Psoas muscle (tissue), 8 donors: ENCODE results near the gene CAPSL. TPM values are rescaled to one million over a fixed set of nuclear protein-coding genes. Genes with fewer than 3 reads are reported as not detected.
"Not testable (repeated sequence)": the region's sequence is repeated elsewhere in the genome, so short reads cannot be mapped to it uniquely, and the experiment has no call there.

ENCODE experiments used
- ATAC-seq, 4 donors: fragments of 200-7000 bp; cut with Tn5 transposase; one replicate each; pipeline ENCODE4 v1.9.1; 2020; ENCODE audit warnings: moderate library complexity in 3 of 4, mild to moderate bottlenecking in 2 of 4
- DNase-seq, 2 donors: peaks; one replicate each; pipeline ENCODE4 v3.0.0-alpha.2; 2020
- H3K27ac ChIP-seq: fragments of 200-600 bp; one replicate; pipeline ENCODE4 v1.8.0; 2022
- H3K27me3 ChIP-seq, 3 donors: fragments of 200-600 bp in 1 of 3; one replicate each; pipeline versions ENCODE4 v1.6.1 to v1.8.0; 2013 to 2022; ENCODE audit warnings: low read length in 2 of 3, mild to moderate bottlenecking in 2 of 3, moderate library complexity in 1 of 3; ENCODE audit not compliant: insufficient read depth in 3 of 3
- H3K36me3 ChIP-seq, 2 donors: fragments of 200-600 bp in 1 of 2; one replicate each; pipeline versions ENCODE4 v1.6.1 to v1.8.0; 2013 to 2022; ENCODE audit warnings: low read depth in 1 of 2, mild to moderate bottlenecking in 1 of 2, moderate library complexity in 1 of 2; ENCODE audit not compliant: insufficient read depth in 1 of 2
- H3K4me1 ChIP-seq: fragments of 200-600 bp; one replicate; pipeline ENCODE4 v1.8.0; 2022
- H3K4me3 ChIP-seq: fragments of 200-600 bp; one replicate; pipeline ENCODE4 v1.8.0; 2022; ENCODE audit warnings: mild to moderate bottlenecking
- H3K9me3 ChIP-seq: fragments of 200-600 bp; one replicate; pipeline ENCODE4 v1.8.0; 2022
- WGBS, 3 donors: extraction: QIAGEN DNeasy Blood & Tissue Kit; methylation state at CpG; one replicate each; pipeline versions ENCODE4 v1.1.6 to v1.1.7; 2013; 5-methylcytosine and 5-hydroxymethylcytosine counted together
- intact Hi-C, 2 donors: fragments of 100-400 bp; cut with DNase I; formaldehyde crosslinking; loops; one replicate each; pipeline versions ENCODE4 v1.11.0 to v1.14.2; 2022
- polyA plus RNA-seq, 3 donors: library from polyadenylated mRNA; stranded (reverse); fragments of 200-250 nt; gene quantifications; one replicate each; pipeline ENCODE4 v1.2.3, GENCODE V29; 2013
- total RNA-seq, 4 donors: library from RNA; stranded (reverse); fragmentation: NEBNext Ultra II Directional in 2 of 4; extraction: Animal tissue kit (Norgen Biotek cat#: 25700) in 2 of 4; gene quantifications; one replicate each; pipeline versions ENCODE4 v1.2.1 to v1.2.4, GENCODE V29; 2021 to 2023
- TF ChIP-seq, protein P1 (sequence below): fragments of 200-600 bp; IDR thresholded peaks from one replicate; pipeline ENCODE4 v1.8.0; 2022; ENCODE audit warnings: antibody characterized with exemption
- donor health status: healthy with polysubstance abuse.
- donor health status: DM: no; HTN: no; CAD: no; lungs with moderate emphysema.
- donor health status: Bipolar disorder and iron deficiency.
- donor health status: healthy.
- donor health status: DM: yes; HTN: yes; CAD: no.
- donor health status: DM: no; HTN: no; CAD: no.
- donor health status: DM: no; HTN: no; CAD: no.
- donor health status: DM: yes; HTN: yes; CAD: no.

Gene CAPSL
- total and polyA plus RNA-seq, 7 donors = not detected

DNA sequence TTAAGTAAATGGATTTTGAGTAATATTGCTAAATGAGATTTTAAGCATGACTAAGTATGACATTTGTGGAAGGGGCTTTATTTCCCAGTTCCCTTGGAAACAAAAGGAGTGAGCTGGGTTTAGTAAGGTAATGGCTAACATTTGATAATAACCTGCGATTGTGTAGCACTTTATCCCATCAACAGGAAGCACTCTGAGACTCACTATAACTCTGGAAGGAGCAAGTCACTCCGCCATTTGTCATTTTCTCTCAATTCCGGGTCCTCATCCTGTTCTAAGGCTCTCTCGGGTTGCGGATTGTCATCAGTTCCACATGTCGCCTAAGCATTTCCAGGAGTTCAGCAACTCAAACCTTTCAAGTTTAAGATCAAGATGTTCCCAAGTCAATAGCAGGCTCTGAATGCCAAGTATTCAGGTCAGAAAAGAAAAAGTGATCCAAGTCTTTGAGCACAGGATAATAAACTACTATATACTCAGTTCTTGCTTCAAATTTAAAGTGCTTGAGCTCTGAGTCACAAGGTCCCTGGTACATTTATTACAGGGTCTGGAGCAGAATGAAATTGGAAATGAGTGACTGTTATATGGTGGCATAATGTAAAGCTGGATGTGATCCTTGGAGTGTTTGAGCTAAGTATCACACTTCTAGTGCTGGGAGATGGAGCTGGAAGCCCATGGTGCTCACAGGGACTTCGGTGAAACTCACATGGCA, 39.3 kb downstream of the CAPSL start:
- Histone ChIP-seq H3K4me1 (no peaks in the 10 kb centered on the region), H3K27me3 (no peaks in the 10 kb centered on the region), H3K27ac (no peak overlapping the region), H3K9me3 (no peaks in the 10 kb centered on the region), H3K36me3 (no peaks in the 10 kb centered on the region), H3K4me3 (no peak overlapping the region)
- 74 to 86% (median 78%) methylated on average over 7 of the region's 7 CpGs for WGBS, 3 donors
- DNase-seq (no peak), ATAC-seq (no peak)
- intact Hi-C loops = no loop called here
- TF ChIP-seq, protein P1, sequence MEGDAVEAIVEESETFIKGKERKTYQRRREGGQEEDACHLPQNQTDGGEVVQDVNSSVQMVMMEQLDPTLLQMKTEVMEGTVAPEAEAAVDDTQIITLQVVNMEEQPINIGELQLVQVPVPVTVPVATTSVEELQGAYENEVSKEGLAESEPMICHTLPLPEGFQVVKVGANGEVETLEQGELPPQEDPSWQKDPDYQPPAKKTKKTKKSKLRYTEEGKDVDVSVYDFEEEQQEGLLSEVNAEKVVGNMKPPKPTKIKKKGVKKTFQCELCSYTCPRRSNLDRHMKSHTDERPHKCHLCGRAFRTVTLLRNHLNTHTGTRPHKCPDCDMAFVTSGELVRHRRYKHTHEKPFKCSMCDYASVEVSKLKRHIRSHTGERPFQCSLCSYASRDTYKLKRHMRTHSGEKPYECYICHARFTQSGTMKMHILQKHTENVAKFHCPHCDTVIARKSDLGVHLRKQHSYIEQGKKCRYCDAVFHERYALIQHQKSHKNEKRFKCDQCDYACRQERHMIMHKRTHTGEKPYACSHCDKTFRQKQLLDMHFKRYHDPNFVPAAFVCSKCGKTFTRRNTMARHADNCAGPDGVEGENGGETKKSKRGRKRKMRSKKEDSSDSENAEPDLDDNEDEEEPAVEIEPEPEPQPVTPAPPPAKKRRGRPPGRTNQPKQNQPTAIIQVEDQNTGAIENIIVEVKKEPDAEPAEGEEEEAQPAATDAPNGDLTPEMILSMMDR = no peak

DNA sequence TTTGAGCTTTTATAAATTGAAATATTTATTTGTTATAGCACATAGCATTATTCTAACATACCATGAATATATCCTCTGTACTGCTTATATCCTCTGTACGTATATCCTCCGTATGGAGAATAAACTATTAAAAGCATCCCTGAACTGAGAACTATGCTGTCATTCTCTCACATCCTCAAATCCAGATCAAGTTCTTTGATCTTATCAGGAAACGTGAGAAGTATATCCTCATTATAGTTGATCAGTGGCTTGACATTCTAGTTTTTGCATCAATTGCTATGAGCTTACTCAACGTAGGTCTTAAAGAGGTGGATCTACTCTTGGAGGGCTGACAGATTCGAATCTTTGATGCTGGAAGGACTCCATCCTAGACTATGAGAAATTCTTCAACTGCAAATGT, 44.3 kb downstream of the CAPSL start:
- H3K9me3 ChIP-seq = no peaks in the 10 kb centered on the region
- no peak overlapping the region for H3K27ac ChIP-seq
- 78 to 83% (median 80%) methylated on average over 5 of the region's 5 CpGs for WGBS, 3 donors
- H3K36me3 ChIP-seq = no peaks in the 10 kb centered on the region
- DNase-seq (no peak), ATAC-seq (no peak)
- TF ChIP-seq, protein P1 = no peak
- H3K27me3 ChIP-seq = no peaks in the 10 kb centered on the region
- intact Hi-C loops = no loop called here
- H3K4me1 ChIP-seq = no peaks in the 10 kb centered on the region
- H3K4me3 ChIP-seq = no peak overlapping the region

DNA sequence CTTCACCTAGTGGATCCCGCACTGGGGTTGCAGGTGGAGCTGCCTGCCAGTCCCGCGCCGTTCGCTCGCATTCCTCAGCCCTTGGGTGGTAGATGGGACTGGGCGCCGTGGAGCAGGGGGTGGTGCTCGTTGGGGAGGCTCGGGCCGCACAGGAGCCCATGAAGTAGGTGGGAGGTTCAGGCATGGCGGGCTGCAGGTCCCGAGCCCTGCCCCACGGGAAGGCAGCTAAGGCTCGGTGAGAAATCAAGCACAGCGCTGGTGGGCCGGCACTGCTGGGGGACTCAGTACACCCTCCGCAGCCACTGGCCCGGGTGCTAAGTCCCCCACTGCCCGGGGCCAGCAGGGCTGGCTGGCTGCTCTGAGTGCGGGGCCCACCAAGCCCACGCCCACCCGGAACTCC, 45.6 kb downstream of the CAPSL start:
- 93 to 99% (median 95%) methylated on average over 15 to 23 of the region's 23 CpGs for WGBS, 3 donors
- H3K9me3 ChIP-seq, H3K4me1 ChIP-seq, DNase-seq, ATAC-seq, H3K36me3 ChIP-seq, H3K27me3 ChIP-seq, H3K4me3 ChIP-seq, H3K27ac ChIP-seq, intact Hi-C loops: not testable (repeated sequence)

DNA sequence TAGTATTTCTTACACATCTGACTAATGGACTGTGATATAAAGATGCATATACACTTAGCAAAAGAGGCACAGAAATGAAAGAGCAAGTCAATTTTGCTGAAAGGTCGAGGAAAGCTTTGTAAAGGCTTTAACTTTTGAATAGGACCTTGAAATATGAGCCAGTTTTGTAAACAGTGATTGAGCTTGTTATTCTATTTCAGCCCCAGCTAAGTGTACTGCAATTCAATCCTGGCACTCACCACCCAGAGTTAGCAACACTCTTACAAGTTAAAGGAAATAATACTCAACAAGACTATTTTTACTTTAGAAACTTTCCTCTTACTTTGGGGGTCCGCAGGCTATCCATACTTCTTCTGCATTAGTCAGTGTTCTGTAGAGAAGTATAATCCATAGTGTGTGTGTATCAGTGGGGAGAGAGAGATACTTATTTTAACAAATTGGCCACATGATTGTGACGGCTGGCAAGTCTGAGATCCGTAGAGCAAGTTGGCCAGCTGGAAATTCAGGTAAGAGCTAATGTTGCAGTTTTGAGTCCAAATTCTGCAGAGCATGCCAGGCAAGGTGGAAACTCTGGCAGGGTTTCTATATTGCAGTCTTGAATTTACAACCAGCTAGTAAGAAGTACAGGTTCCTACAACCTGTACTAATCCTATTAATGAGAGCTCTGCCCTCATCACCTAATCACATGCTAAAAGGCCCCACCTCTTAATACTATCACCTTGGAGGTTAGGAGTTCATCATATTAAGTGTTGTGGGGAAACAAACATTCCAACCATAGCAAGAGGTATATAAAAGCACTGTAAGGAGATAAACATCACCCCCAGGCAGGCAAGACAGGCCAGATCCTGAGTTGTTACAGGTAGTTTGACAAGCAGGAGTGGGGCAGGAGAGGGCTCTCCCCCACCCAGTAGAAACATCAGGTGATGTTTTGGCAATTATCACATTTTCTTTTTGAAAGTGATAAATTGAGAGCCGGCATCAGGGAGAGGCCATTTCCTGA, 48.1 kb downstream of the CAPSL start:
- DNase-seq (no peak), ATAC-seq (no peak)
- Histone ChIP-seq H3K4me1 (no peaks in the 10 kb centered on the region), H3K36me3 (no peaks in the 10 kb centered on the region), H3K27me3 (no peaks in the 10 kb centered on the region), H3K27ac (no peak overlapping the region), H3K9me3 (no peaks in the 10 kb centered on the region), H3K4me3 (no peak overlapping the region)
- TF ChIP-seq, protein P1 = no peak
- 48 to 56% (median 49%) methylated on average over 5 of the region's 5 CpGs for WGBS, 3 donors
- intact Hi-C loops = no loop called here
